Body of pancreas (tissue), 4 donors: ENCODE results near the gene NLRP1. TPM values are rescaled to one million over a fixed set of nuclear protein-coding genes. Genes with fewer than 3 reads are reported as not detected.

Experiments used
- ATAC-seq: fragments of 150-250 bp; one replicate; pipeline ENCODE4 v1.9.1; 2016
- DNase-seq, 4 donors: peaks; one replicate each; pipeline ENCODE4 v3.0.0-alpha.2; 2019
- H3K27ac ChIP-seq, 4 donors: fragments of 200-600 bp; sonication (generic); 1 replicate in 3 of 4; 2 replicates in 1 of 4; pipeline versions ENCODE4 v1.5.1 to v1.6.1; 2016 to 2019; ENCODE audit warnings: mild to moderate bottlenecking in 1 of 4, mixed read lengths in 1 of 4, moderate library complexity in 1 of 4
- H3K27me3 ChIP-seq, 2 donors: fragments of 200-600 bp; sonication (generic); one replicate each; pipeline ENCODE4 v1.6.0; 2016; ENCODE audit warnings: mild to moderate bottlenecking in 1 of 2
- H3K36me3 ChIP-seq, 2 donors: fragments of 200-600 bp; sonication (generic); replicated peaks in 1 of 2; 2 replicates each; pipeline ENCODE4 v1.5.1; 2016; ENCODE audit warnings: low read depth in 2 of 2; ENCODE audit not compliant: insufficient read depth in 1 of 2
- H3K4me1 ChIP-seq: fragments of 200-600 bp; sonication (generic); one replicate; pipeline ENCODE4 v1.6.0; 2016
- H3K4me3 ChIP-seq, 2 donors: fragments of 200-600 bp; sonication (generic); 1 replicate in 1 of 2; 2 replicates in 1 of 2; pipeline ENCODE4 v1.5.1; 2016 to 2019
- H3K9me3 ChIP-seq, 3 donors: fragments of 200-600 bp; sonication (generic); 1 replicate in 2 of 3; 2 replicates in 1 of 3; pipeline ENCODE4 v1.5.1; 2016
- POLR2A ChIP-seq, 3 donors: fragments of 450-650 bp; IDR thresholded peaks; one replicate each; pipeline ENCODE4 v1.6.1; 2016; ENCODE audit warnings: antibody characterized with exemption in 3 of 3, mild to moderate bottlenecking in 2 of 3
- WGBS, 2 donors: methylation state at CpG; one replicate each; pipeline ENCODE4 v1.1.5; 2017; 5-methylcytosine and 5-hydroxymethylcytosine counted together
- intact Hi-C: fragments of 100-400 bp; cut with DNase I; formaldehyde crosslinking; loops from one replicate; pipeline ENCODE4 v1.15.1; 2023
- total RNA-seq, 2 donors: library from RNA; depleted of rRNA; stranded (reverse); fragments of >200 nt; gene quantifications; one replicate each; pipeline ENCODE4 v1.1.0, GENCODE V29; 2016
- TF ChIP-seq, protein P1 (sequence below), 7 experiments: fragments of 450-650 bp in 4 of 7; fragments of 200-600 bp in 3 of 7; sonication (generic) in 3 of 7; IDR thresholded peaks; one replicate each; pipeline ENCODE4 v1.5.1; 2016 to 2019; ENCODE audit warnings: antibody characterized with exemption in 7 of 7

The NLRP1 gene
- total RNA-seq, 2 donors from 2014 or later = 8.9 to 14.3 TPM

DNA sequence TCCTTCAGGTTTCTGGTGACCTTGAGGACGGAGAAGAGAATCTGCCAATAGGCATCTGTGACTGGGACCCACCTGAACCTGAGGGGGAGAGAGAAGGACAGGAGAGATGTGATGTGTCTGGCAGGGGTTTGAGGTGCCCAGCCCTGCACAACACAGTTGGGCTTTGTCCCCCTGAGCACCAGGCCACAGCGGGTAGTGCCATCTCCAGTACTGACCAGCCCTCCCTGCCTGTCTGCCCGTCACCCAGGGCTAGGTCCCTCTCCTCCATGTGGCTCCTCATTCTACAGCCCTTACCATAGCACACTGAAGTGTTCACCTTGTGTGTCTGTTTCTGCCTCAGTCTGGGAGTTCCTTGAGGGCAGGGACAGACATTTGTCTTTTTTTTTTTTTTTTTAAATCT lies 30.8 kb downstream of the NLRP1 start:
- ATAC-seq (no peak), DNase-seq (no peak)
- Histone ChIP-seq H3K27ac (no peak overlapping the region), H3K4me1 (no peaks in the 10 kb centered on the region), H3K36me3 (no peaks in the 10 kb centered on the region), H3K4me3 (no peak overlapping the region), H3K27me3 (peaks cover 0 to 4% of the 10 kb centered on the region in 2 donors), H3K9me3 (no peaks in the 10 kb centered on the region)
- intact Hi-C loops = no loop called here
- TF ChIP-seq, protein P1, sequence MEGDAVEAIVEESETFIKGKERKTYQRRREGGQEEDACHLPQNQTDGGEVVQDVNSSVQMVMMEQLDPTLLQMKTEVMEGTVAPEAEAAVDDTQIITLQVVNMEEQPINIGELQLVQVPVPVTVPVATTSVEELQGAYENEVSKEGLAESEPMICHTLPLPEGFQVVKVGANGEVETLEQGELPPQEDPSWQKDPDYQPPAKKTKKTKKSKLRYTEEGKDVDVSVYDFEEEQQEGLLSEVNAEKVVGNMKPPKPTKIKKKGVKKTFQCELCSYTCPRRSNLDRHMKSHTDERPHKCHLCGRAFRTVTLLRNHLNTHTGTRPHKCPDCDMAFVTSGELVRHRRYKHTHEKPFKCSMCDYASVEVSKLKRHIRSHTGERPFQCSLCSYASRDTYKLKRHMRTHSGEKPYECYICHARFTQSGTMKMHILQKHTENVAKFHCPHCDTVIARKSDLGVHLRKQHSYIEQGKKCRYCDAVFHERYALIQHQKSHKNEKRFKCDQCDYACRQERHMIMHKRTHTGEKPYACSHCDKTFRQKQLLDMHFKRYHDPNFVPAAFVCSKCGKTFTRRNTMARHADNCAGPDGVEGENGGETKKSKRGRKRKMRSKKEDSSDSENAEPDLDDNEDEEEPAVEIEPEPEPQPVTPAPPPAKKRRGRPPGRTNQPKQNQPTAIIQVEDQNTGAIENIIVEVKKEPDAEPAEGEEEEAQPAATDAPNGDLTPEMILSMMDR (IDR thresholded peaks at IDR 0.05) = no peak
- no peak for TF ChIP-seq POLR2A (IDR thresholded peaks at IDR 0.05)
- 56 to 83% methylated on average over 1 to 3 of the region's 3 CpGs for WGBS, 2 donors

DNA sequence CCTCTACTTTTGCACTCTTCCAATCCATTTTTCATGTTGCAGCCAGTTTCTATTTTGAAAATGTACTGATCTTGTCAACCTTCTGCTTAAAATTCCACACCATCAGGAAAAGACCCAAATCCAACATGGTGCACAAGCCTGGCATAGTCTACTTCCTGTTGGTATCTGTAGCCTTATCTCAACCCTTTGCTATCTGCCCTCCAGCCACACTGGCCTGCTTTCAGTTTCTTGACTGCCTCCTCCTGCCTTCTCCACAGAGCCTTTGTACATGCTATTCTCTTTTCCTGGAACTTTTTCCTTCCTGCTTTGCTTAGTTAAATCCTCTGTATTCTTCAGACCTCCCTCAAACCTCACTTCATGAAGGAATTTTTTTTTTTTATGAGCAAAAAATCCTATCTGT lies 31.5 kb downstream of the NLRP1 start:
- intact Hi-C loops = no loop called here
- Histone ChIP-seq H3K9me3 (no peaks in the 10 kb centered on the region), H3K4me1 (no peaks in the 10 kb centered on the region), H3K4me3 (no peak overlapping the region), H3K27ac (no peak overlapping the region), H3K27me3 (peaks cover 0 to 4% of the 10 kb centered on the region in 2 donors), H3K36me3 (no peaks in the 10 kb centered on the region)
- no peak for ATAC-seq
- no peak for TF ChIP-seq POLR2A (IDR thresholded peaks at IDR 0.05)
- TF ChIP-seq, protein P1 (IDR thresholded peaks at IDR 0.05) = no peak
- DNase-seq = no peak

DNA sequence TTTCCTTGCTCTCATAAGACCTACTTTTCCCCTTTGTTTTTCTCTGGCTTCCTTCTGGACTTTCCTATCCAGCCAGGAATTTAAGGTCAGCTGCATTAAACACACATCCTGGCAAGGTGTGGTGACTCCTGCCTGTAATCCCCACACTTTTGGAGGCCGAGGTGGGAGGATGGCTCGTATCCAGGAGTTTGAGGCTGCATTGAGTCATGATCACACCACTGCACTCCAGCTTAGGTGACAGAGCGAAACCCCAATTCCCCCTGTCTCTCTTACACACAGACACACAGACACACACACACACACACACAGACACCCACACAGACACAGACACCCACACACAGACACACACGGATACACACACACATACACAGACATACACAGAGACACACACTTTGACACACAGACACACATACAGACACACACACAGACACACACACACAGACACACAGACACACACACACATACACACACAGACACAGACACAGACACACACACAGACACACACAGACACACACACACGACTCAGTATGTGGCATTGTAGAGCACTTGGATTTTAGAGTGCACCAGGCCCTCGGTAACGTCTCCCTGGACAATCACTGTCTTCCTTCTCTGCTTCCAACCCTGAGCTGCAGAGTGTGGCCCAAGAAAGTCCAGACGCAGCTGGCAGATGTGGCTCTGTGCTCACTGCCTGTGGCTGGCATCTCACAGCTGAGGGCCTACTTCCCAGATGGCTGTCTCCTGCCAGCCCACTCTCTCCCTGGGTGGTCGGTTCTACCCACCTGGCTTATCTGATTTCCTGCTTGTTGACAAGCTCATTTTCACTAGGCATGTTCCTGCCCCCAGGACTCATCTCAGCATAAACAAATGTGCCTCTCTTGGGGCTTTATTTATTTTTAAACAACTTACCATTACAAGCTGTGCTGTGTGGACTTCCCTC lies 39.0 kb downstream of the NLRP1 start:
- H3K9me3 ChIP-seq = no peaks in the 10 kb centered on the region
- H3K4me3 ChIP-seq = no peak overlapping the region
- no peak for TF ChIP-seq POLR2A (IDR thresholded peaks at IDR 0.05)
- TF ChIP-seq, protein P1 (IDR thresholded peaks at IDR 0.05) = no peak
- ATAC-seq (no peak), DNase-seq (no peak)
- no peaks in the 10 kb centered on the region for H3K4me1 ChIP-seq
- intact Hi-C loops = no loop called here
- H3K36me3 ChIP-seq = no peaks in the 10 kb centered on the region
- no peaks in the 10 kb centered on the region for H3K27me3 ChIP-seq
- 44 to 55% methylated on average over 8 to 9 of the region's 9 CpGs for WGBS, 2 donors
- H3K27ac ChIP-seq = no peak overlapping the region

DNA sequence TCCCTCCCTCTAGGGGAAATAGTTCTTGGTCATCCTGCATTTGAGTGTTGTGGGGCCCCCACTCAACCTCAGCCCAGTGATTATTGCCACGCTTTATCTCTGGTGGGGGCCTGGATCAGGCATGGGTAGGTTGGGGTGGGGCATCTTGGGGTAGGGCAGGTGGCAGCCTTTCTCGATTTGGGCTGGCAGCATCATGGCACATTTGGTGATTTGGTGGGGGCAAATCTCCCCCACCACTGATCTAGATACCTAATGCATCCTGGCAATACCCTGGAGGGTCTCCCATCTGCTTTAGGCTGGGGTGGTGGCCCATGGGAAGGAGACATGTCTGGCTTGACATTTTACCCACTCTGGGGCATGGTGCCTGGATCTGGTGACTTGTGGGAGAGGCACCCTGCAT lies 40.2 kb downstream of the NLRP1 start:
- H3K27ac ChIP-seq = no peak overlapping the region
- intact Hi-C loops = no loop called here
- WGBS, 2 donors = 45 to 66% methylated on average over 1 to 2 of the region's 2 CpGs
- H3K27me3 ChIP-seq = no peaks in the 10 kb centered on the region
- DNase-seq (no peak), ATAC-seq (no peak)
- no peaks in the 10 kb centered on the region for H3K9me3 ChIP-seq
- no peak for TF ChIP-seq POLR2A (IDR thresholded peaks at IDR 0.05)
- TF ChIP-seq, protein P1 (IDR thresholded peaks at IDR 0.05) = no peak
- no peak overlapping the region for H3K4me3 ChIP-seq
- no peaks in the 10 kb centered on the region for H3K36me3 ChIP-seq
- no peaks in the 10 kb centered on the region for H3K4me1 ChIP-seq
